ENCODE measurements around the gene USP22. TPM values are rescaled to one million over a fixed set of nuclear protein-coding genes. Genes with fewer than 3 reads are reported as not detected.

USP22 gene
- polyA plus RNA-seq, 3 donors = 20.4 to 69.9 (median 27.3) TPM

- Histone ChIP-seq H3K9ac (ENCODE audit: insufficient read depth, low read length, poor library complexity, severe bottlenecking) (no peak overlapping the region), H2AFZ (ENCODE audit: insufficient read depth, low read depth, low read length, poor library complexity, severe bottlenecking) (no peak overlapping the region), H3K27me3 (ENCODE audit: control insufficient read depth in 2 of 2, insufficient read depth in 2 of 2, low read length in 2 of 2) (no peaks in the 10 kb centered on the region), H3K4me3 (replicated peaks in 1 of 3; ENCODE audit: low read depth in 2 of 3, low read length in 3 of 3) (no peak overlapping the region), H3K4me2 (replicated peaks; ENCODE audit: extremely low read depth, low read length, poor library complexity, severe bottlenecking) (no peak overlapping the region), H3K4me1 (ENCODE audit: control insufficient read depth in 1 of 2, insufficient read depth in 2 of 2, low read length in 2 of 2) (no peaks in the 10 kb centered on the region), H3K9me3 (replicated peaks in 1 of 2; ENCODE audit: control insufficient read depth in 1 of 2, insufficient read depth in 1 of 2, low read length in 2 of 2) (no peaks in the 10 kb centered on the region), H3K36me3 (replicated peaks in 1 of 2; ENCODE audit: control insufficient read depth in 1 of 2, insufficient read depth in 2 of 2, low read length in 2 of 2) (peaks cover 96 to 100% of the 10 kb centered on the region in 2 donors), H4K20me1 (ENCODE audit: insufficient read depth, low read length) (peaks cover 96% of the 10 kb centered on the region), H3K27ac (ENCODE audit: low read depth in 1 of 2, low read length in 2 of 2) (peak overlapping the region in 1 of 2 donors; percentile 45), H3K79me2 (ENCODE audit: insufficient read depth, low read length) (peaks cover 56% of the 10 kb centered on the region)
- Mint-ChIP-seq H3K27ac (peak overlapping the region in 3 of 7 donors; percentile 28 to 70 (median 40)), H3K4me1 (no peaks in the 10 kb centered on the region), H3K4me3 (no peak overlapping the region), H3K36me3 (peaks cover 93 to 100% of the 10 kb centered on the region in 2 donors), H3K9me3 (no peaks in the 10 kb centered on the region), H3K27me3 (ENCODE audit: low read depth in 3 of 3) (no peaks in the 10 kb centered on the region)
- 94% methylated on average over 8 of the region's 9 CpGs for WGBS (ENCODE audit: insufficient coverage)
- DNase-seq = no peak
- intact Hi-C loops (cut with micrococcal nuclease) = loop anchor here in 1 of 2 donors (10.0 kb wide), 1 partner anchor 501 kb away; no protein-coding TSS in a partner anchor
- TF ChIP-seq, protein P1, sequence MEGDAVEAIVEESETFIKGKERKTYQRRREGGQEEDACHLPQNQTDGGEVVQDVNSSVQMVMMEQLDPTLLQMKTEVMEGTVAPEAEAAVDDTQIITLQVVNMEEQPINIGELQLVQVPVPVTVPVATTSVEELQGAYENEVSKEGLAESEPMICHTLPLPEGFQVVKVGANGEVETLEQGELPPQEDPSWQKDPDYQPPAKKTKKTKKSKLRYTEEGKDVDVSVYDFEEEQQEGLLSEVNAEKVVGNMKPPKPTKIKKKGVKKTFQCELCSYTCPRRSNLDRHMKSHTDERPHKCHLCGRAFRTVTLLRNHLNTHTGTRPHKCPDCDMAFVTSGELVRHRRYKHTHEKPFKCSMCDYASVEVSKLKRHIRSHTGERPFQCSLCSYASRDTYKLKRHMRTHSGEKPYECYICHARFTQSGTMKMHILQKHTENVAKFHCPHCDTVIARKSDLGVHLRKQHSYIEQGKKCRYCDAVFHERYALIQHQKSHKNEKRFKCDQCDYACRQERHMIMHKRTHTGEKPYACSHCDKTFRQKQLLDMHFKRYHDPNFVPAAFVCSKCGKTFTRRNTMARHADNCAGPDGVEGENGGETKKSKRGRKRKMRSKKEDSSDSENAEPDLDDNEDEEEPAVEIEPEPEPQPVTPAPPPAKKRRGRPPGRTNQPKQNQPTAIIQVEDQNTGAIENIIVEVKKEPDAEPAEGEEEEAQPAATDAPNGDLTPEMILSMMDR (IDR thresholded peaks at IDR 0.05) = no peak
Observed at GRCh38 chr17:21013983-21014382, 28.8 kb downstream of the USP22 start.

DNA sequence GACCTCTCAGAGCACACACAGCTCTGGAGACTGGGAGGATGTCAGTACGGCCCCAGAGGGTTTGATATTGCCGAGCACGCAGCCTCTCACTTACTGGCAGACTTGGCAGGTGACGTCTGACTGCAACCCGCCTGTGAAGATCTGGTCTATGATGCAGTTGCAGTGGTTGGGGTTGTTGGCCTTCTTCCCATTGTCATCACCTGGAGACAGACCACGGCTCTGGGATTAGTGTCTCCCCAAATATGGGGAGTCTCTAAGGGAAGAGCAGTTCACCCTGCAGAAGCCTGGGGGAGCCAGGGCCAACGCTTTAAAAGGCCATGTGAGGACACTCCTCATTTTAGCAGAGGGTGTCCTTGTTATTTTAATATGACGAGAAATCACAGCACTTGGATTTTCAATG, 30.1 kb downstream of the USP22 start:
- H3K79me2 ChIP-seq (ENCODE audit: insufficient read depth, low read length) = peaks cover 50% of the 10 kb centered on the region
- Mint-ChIP-seq H3K9me3 (no peaks in the 10 kb centered on the region), H3K27me3 (ENCODE audit: low read depth in 3 of 3) (peaks cover 0 to 1% (median 0%) of the 10 kb centered on the region in 3 donors), H3K27ac (peak overlapping the region in 1 of 7 donors; percentile 59), H3K4me3 (no peak overlapping the region), H3K36me3 (peaks cover 93 to 100% of the 10 kb centered on the region in 2 donors), H3K4me1 (no peaks in the 10 kb centered on the region)
- TF ChIP-seq, protein P1 (IDR thresholded peaks at IDR 0.05) = no peak
- no peak overlapping the region for H3K4me3 ChIP-seq (replicated peaks in 1 of 3; ENCODE audit: low read depth in 2 of 3, low read length in 3 of 3)
- 100% methylated on average over 3 of the region's 8 CpGs for WGBS (ENCODE audit: insufficient coverage)
- no peaks in the 10 kb centered on the region for H3K27me3 ChIP-seq (ENCODE audit: control insufficient read depth in 2 of 2, insufficient read depth in 2 of 2, low read length in 2 of 2)
- H2AFZ ChIP-seq (ENCODE audit: insufficient read depth, low read depth, low read length, poor library complexity, severe bottlenecking) = no peak overlapping the region
- intact Hi-C loops (cut with micrococcal nuclease) = loop anchor here in 1 of 2 donors (10.0 kb wide), 1 partner anchor 502 kb away; no protein-coding TSS in a partner anchor
- no peak overlapping the region for H3K4me2 ChIP-seq (replicated peaks; ENCODE audit: extremely low read depth, low read length, poor library complexity, severe bottlenecking)
- H4K20me1 ChIP-seq (ENCODE audit: insufficient read depth, low read length) = peaks cover 94% of the 10 kb centered on the region
- no peaks in the 10 kb centered on the region for H3K4me1 ChIP-seq (ENCODE audit: control insufficient read depth in 1 of 2, insufficient read depth in 2 of 2, low read length in 2 of 2)
- DNase-seq = no peak
- no peak overlapping the region for H3K9ac ChIP-seq (ENCODE audit: insufficient read depth, low read length, poor library complexity, severe bottlenecking)
- H3K27ac ChIP-seq (ENCODE audit: low read depth in 1 of 2, low read length in 2 of 2) = no peak overlapping the region
- peaks cover 95 to 100% of the 10 kb centered on the region in 2 donors for H3K36me3 ChIP-seq (replicated peaks in 1 of 2; ENCODE audit: control insufficient read depth in 1 of 2, insufficient read depth in 2 of 2, low read length in 2 of 2)
- no peaks in the 10 kb centered on the region for H3K9me3 ChIP-seq (replicated peaks in 1 of 2; ENCODE audit: control insufficient read depth in 1 of 2, insufficient read depth in 1 of 2, low read length in 2 of 2)

All from CD14-positive monocyte (primary cell).